HG03135 (cell line): ENCODE data around the gene HELZ.
"Not testable (repeated sequence)": the region's sequence is repeated elsewhere in the genome, so short reads cannot be mapped to it uniquely, and the experiment has no call there.

Experiments used
- ATAC-seq: cut with Tn5 transposase; IDR thresholded peaks from one replicate; pipeline ENCODE4 v1.9.1; 2021; ENCODE audit warnings: mild to moderate bottlenecking, moderate library complexity; ENCODE audit not compliant: unreplicated experiment

Gene HELZ

GRCh38 chr17:67265436-67266019 is 20.5 kb upstream of the HELZ start:
- ATAC-seq = no peak

GRCh38 chr17:67262435-67263117 is 17.6 kb upstream of the HELZ start:
- ATAC-seq = no peak

GRCh38 chr17:67260170-67260987 is 15.4 kb upstream of the HELZ start:
- no peak for ATAC-seq

GRCh38 chr17:67258821-67259468 is 13.9 kb upstream of the HELZ start:
- ATAC-seq = no peak

- no peak for ATAC-seq
These were observed 11.2 kb upstream of the HELZ start for GRCh38 chr17:67256075-67256732.

- no peak for ATAC-seq
These were observed 8.4 kb upstream of the HELZ start for GRCh38 chr17:67253384-67253783.

- not testable (repeated sequence) for ATAC-seq
These were observed 6.6 kb upstream of the HELZ start for GRCh38 chr17:67251586-67251985.

- ATAC-seq = no peak
These were observed 3.3 kb upstream of the HELZ start for GRCh38 chr17:67248291-67248690.

- ATAC-seq = no peak
These were observed 2.5 kb upstream of the HELZ start for GRCh38 chr17:67247416-67247900.

GRCh38 chr17:67246653-67247415 is 1.8 kb upstream of the HELZ start:
- ATAC-seq = peak; percentile 62

GRCh38 chr17:67246403-67246652 is 1.3 kb upstream of the HELZ start:
- ATAC-seq = no peak

GRCh38 chr17:67245694-67246402 is 852 bp upstream of the HELZ start:
- ATAC-seq = no peak

GRCh38 chr17:67244431-67245072 is 444 bp downstream of the HELZ start:
- ATAC-seq = peak; percentile 21

GRCh38 chr17:67243284-67243683 is 1.7 kb downstream of the HELZ start:
- no peak for ATAC-seq

GRCh38 chr17:67241719-67242341 is 3.2 kb downstream of the HELZ start:
- no peak for ATAC-seq

- ATAC-seq = no peak
These were observed 5.4 kb downstream of the HELZ start for GRCh38 chr17:67239597-67239996.

- ATAC-seq = no peak
These were observed 6.0 kb downstream of the HELZ start for GRCh38 chr17:67238991-67239390.

GRCh38 chr17:67232441-67232840 is 12.6 kb downstream of the HELZ start:
- no peak for ATAC-seq
